Karpas-422 (cell line): ENCODE results near the gene SLC28A2. TPM values are rescaled to one million over a fixed set of nuclear protein-coding genes. Genes with fewer than 3 reads are reported as not detected.
"Not testable (repeated sequence)": the region's sequence is repeated elsewhere in the genome, so short reads cannot be mapped to it uniquely, and the experiment has no call there.

Source experiments
- DNase-seq: peaks from one replicate; pipeline ENCODE4 v3.0.0-alpha.2; 2015
- H2AFZ ChIP-seq: fragments of 200-600 bp; sonication (generic); 2 replicates; pipeline ENCODE4 v1.6.1; 2014; ENCODE audit warnings: antibody characterized with exemption, low read length, mixed read lengths
- H3K27ac ChIP-seq: fragments of 200-600 bp; sonication (generic); 2 replicates; pipeline ENCODE4 v1.5.1; 2014; ENCODE audit warnings: mild to moderate bottlenecking, low read length, moderate library complexity
- H3K27me3 ChIP-seq: fragments of 200-600 bp; sonication (generic); 2 replicates; pipeline ENCODE4 v1.6.1; 2014; ENCODE audit warnings: low read length, mixed read lengths
- H3K36me3 ChIP-seq: fragments of 200-600 bp; sonication (generic); 2 replicates; pipeline ENCODE4 v1.6.1; 2014; ENCODE audit warnings: low read length, mixed read lengths; ENCODE audit not compliant: insufficient read depth
- H3K4me1 ChIP-seq: fragments of 200-600 bp; sonication (generic); 2 replicates; pipeline ENCODE4 v1.6.1; 2014; ENCODE audit warnings: mild to moderate bottlenecking, low read length, mixed read lengths
- H3K4me2 ChIP-seq: fragments of 200-600 bp; sonication (generic); 2 replicates; pipeline ENCODE4 v1.6.1; 2014; ENCODE audit warnings: low read length, low read depth, mild to moderate bottlenecking; ENCODE audit not compliant: poor library complexity, severe bottlenecking
- H3K4me3 ChIP-seq: fragments of 200-600 bp; sonication (generic); 2 replicates; pipeline ENCODE4 v1.5.1; 2014; ENCODE audit warnings: mild to moderate bottlenecking, antibody characterized with exemption, low read length, mixed read lengths
- H3K79me2 ChIP-seq: fragments of 200-600 bp; sonication (generic); 2 replicates; pipeline ENCODE4 v1.6.1; 2014; ENCODE audit warnings: mild to moderate bottlenecking, low read length, mixed read lengths
- H3K9ac ChIP-seq: fragments of 200-600 bp; sonication (generic); 2 replicates; pipeline ENCODE4 v1.6.0; 2014; ENCODE audit warnings: low read length
- H3K9me2 ChIP-seq: fragments of 200-600 bp; sonication (generic), shearing (Covaris generic); replicated peaks from 2 replicates; pipeline ENCODE4 v1.6.0; 2014; ENCODE audit warnings: mild to moderate bottlenecking, low read length, moderate library complexity; ENCODE audit not compliant: insufficient read depth
- H3K9me3 ChIP-seq: fragments of 300-700, 200-600 bp; sonication (generic); 2 replicates; pipeline ENCODE4 v1.6.1; 2014; ENCODE audit warnings: low read length, mixed read lengths
- H4K20me1 ChIP-seq: fragments of 200-600 bp; sonication (generic); 2 replicates; pipeline ENCODE4 v1.6.1; 2014; ENCODE audit warnings: mild to moderate bottlenecking, antibody characterized with exemption, low read length, low read depth; ENCODE audit not compliant: insufficient read depth
- total RNA-seq: library from RNA; depleted of rRNA; stranded (reverse); fragments of >200 nt; shearing (Covaris generic); gene quantifications from 2 replicates; pipeline ENCODE4 v1.2.3, GENCODE V29; 2014; ENCODE audit warnings: low replicate concordance

The SLC28A2 gene
- total RNA-seq, 1 experiment from 2014 or later, result not detected

- peak; percentile 44 for DNase-seq
- Histone ChIP-seq H3K9ac (no peak overlapping the region), H3K79me2 (no peaks in the 10 kb centered on the region), H3K36me3 (no peaks in the 10 kb centered on the region), H3K4me1 (no peaks in the 10 kb centered on the region), H3K27ac (no peak overlapping the region), H3K9me3 (no peaks in the 10 kb centered on the region), H3K4me3 (no peak overlapping the region), H3K4me2 (no peak overlapping the region), H3K9me2 (no peaks in the 10 kb centered on the region), H2AFZ (no peak overlapping the region), H4K20me1 (no peaks in the 10 kb centered on the region), H3K27me3 (no peaks in the 10 kb centered on the region)
Measured at GRCh38 chr15:45253330-45253729, 1.3 kb downstream of the SLC28A2 start.

GRCh38 chr15:45254405-45254804 lies 2.4 kb downstream of the SLC28A2 start:
- no peaks in the 10 kb centered on the region for H3K27me3 ChIP-seq
- no peak for DNase-seq
- H3K79me2 ChIP-seq, result no peaks in the 10 kb centered on the region
- no peak overlapping the region for H3K27ac ChIP-seq
- H3K4me3 ChIP-seq, result no peak overlapping the region
- no peak overlapping the region for H2AFZ ChIP-seq
- H3K9me3 ChIP-seq, result no peaks in the 10 kb centered on the region
- H3K9me2 ChIP-seq, result no peaks in the 10 kb centered on the region
- no peaks in the 10 kb centered on the region for H3K36me3 ChIP-seq
- H4K20me1 ChIP-seq, result no peaks in the 10 kb centered on the region
- no peaks in the 10 kb centered on the region for H3K4me1 ChIP-seq
- no peak overlapping the region for H3K4me2 ChIP-seq
- H3K9ac ChIP-seq, result no peak overlapping the region

- H3K9me3 ChIP-seq, H3K9me2 ChIP-seq, H3K4me1 ChIP-seq, H3K4me3 ChIP-seq, H3K9ac ChIP-seq, H4K20me1 ChIP-seq, H3K36me3 ChIP-seq, H2AFZ ChIP-seq, H3K79me2 ChIP-seq, DNase-seq, H3K4me2 ChIP-seq, H3K27ac ChIP-seq, H3K27me3 ChIP-seq: not testable (repeated sequence)
Measured at GRCh38 chr15:45254824-45255223, 2.8 kb downstream of the SLC28A2 start.

- no peak overlapping the region for H2AFZ ChIP-seq
- no peaks in the 10 kb centered on the region for H3K9me2 ChIP-seq
- no peak overlapping the region for H3K27ac ChIP-seq
- H3K27me3 ChIP-seq, result 0 out of 2 replicates have a peak, but pooled peaks cover 2% of the 10 kb centered on the region
- no peaks in the 10 kb centered on the region for H4K20me1 ChIP-seq
- H3K9me3 ChIP-seq, result no peaks in the 10 kb centered on the region
- no peaks in the 10 kb centered on the region for H3K4me1 ChIP-seq
- no peaks in the 10 kb centered on the region for H3K79me2 ChIP-seq
- no peak overlapping the region for H3K4me3 ChIP-seq
- no peak overlapping the region for H3K9ac ChIP-seq
- no peak for DNase-seq
- no peak overlapping the region for H3K4me2 ChIP-seq
- H3K36me3 ChIP-seq, result no peaks in the 10 kb centered on the region
Measured at GRCh38 chr15:45259796-45260195, 7.8 kb downstream of the SLC28A2 start.

GRCh38 chr15:45262906-45263461 lies 10.9 kb downstream of the SLC28A2 start:
- H4K20me1 ChIP-seq, result no peaks in the 10 kb centered on the region
- no peaks in the 10 kb centered on the region for H3K36me3 ChIP-seq
- no peaks in the 10 kb centered on the region for H3K4me1 ChIP-seq
- H3K9me3 ChIP-seq, result no peaks in the 10 kb centered on the region
- no peak overlapping the region for H3K4me2 ChIP-seq
- H3K9me2 ChIP-seq, result no peaks in the 10 kb centered on the region
- H3K9ac ChIP-seq, result no peak overlapping the region
- 0 out of 2 replicates have a peak, but pooled peaks cover 2% of the 10 kb centered on the region for H3K27me3 ChIP-seq
- H3K4me3 ChIP-seq, result no peak overlapping the region
- H2AFZ ChIP-seq, result no peak overlapping the region
- no peak for DNase-seq
- no peak overlapping the region for H3K27ac ChIP-seq
- H3K79me2 ChIP-seq, result no peaks in the 10 kb centered on the region

- Histone ChIP-seq H4K20me1 (no peaks in the 10 kb centered on the region), H3K4me2 (no peak overlapping the region), H3K4me3 (no peak overlapping the region), H3K9me3 (no peaks in the 10 kb centered on the region), H3K27ac (no peak overlapping the region), H3K79me2 (no peaks in the 10 kb centered on the region), H3K9ac (no peak overlapping the region), H3K4me1 (no peaks in the 10 kb centered on the region), H3K27me3 (0 out of 2 replicates have a peak, but pooled peaks cover 2% of the 10 kb centered on the region), H3K9me2 (no peaks in the 10 kb centered on the region), H2AFZ (no peak overlapping the region), H3K36me3 (no peaks in the 10 kb centered on the region)
- DNase-seq, result no peak
Measured at GRCh38 chr15:45263854-45264253, 11.8 kb downstream of the SLC28A2 start.

GRCh38 chr15:45265506-45265905 lies 13.5 kb downstream of the SLC28A2 start:
- Histone ChIP-seq H3K36me3 (no peaks in the 10 kb centered on the region), H3K79me2 (no peaks in the 10 kb centered on the region), H3K4me2 (no peak overlapping the region), H3K27ac (no peak overlapping the region), H3K4me3 (no peak overlapping the region), H3K4me1 (no peaks in the 10 kb centered on the region), H3K9me2 (no peaks in the 10 kb centered on the region), H4K20me1 (no peaks in the 10 kb centered on the region), H3K9me3 (no peaks in the 10 kb centered on the region), H2AFZ (no peak overlapping the region), H3K9ac (no peak overlapping the region), H3K27me3 (0 out of 2 replicates have a peak, but pooled peaks cover 2% of the 10 kb centered on the region)
- no peak for DNase-seq

GRCh38 chr15:45268135-45268534 lies 16.1 kb downstream of the SLC28A2 start:
- H3K4me2 ChIP-seq, result no peak overlapping the region
- no peak overlapping the region for H3K4me3 ChIP-seq
- no peaks in the 10 kb centered on the region for H3K9me2 ChIP-seq
- H4K20me1 ChIP-seq, result no peaks in the 10 kb centered on the region
- DNase-seq, result peak; percentile 71
- no peaks in the 10 kb centered on the region for H3K79me2 ChIP-seq
- 0 out of 2 replicates have a peak, but pooled peaks cover 2% of the 10 kb centered on the region for H3K27me3 ChIP-seq
- no peak overlapping the region for H2AFZ ChIP-seq
- no peaks in the 10 kb centered on the region for H3K4me1 ChIP-seq
- H3K9me3 ChIP-seq, result no peaks in the 10 kb centered on the region
- no peak overlapping the region for H3K9ac ChIP-seq
- H3K36me3 ChIP-seq, result no peaks in the 10 kb centered on the region
- no peak overlapping the region for H3K27ac ChIP-seq
